SK-N-SH treated with all-trans-retinoic acid at 6 μM for 48 hours (cell line): Measurements from ENCODE around the gene PAK5.

Source experiments
- ATAC-seq: fragments of 200-7000 bp; cut with Tn5 transposase; 3 replicates; pipeline ENCODE4 v1.9.1; 2020; ENCODE audit warnings: mild to moderate bottlenecking, moderate library complexity
- ARNTL ChIP-seq: fragments of 450-650 bp; formaldehyde crosslinking; IDR thresholded peaks from 2 replicates; pipeline ENCODE4 v1.5.0; 2020; ENCODE audit warnings: low read depth, mild to moderate bottlenecking, moderate library complexity, borderline replicate concordance
- BACH2 ChIP-seq: fragments of 250-450 bp; sonication (Bioruptor Pico); IDR thresholded peaks from 2 replicates; pipeline ENCODE4 v1.9.0; 2021; ENCODE audit warnings: mild to moderate bottlenecking, borderline replicate concordance
- CSDC2 ChIP-seq: fragments of 250-450 bp; sonication (Bioruptor Pico); IDR thresholded peaks from 2 replicates; pipeline ENCODE4 v1.5.0; 2020; ENCODE audit warnings: mild to moderate bottlenecking, moderate library complexity
- ESRRG ChIP-seq: fragments of 250-450 bp; sonication (Bioruptor Pico); IDR thresholded peaks from 2 replicates; pipeline ENCODE4 v1.6.1; 2021; ENCODE audit warnings: mild to moderate bottlenecking
- GLIS3 ChIP-seq: fragments of 250-450 bp; sonication (Bioruptor Pico); IDR thresholded peaks from 2 replicates; pipeline ENCODE4 v1.5.0; 2020; ENCODE audit warnings: mild to moderate bottlenecking, moderate library complexity
- ISL1 ChIP-seq: fragments of 250-450 bp; sonication (Bioruptor Pico); IDR thresholded peaks from 2 replicates; pipeline ENCODE4 v2.1.2; 2022; ENCODE audit warnings: mild to moderate bottlenecking, moderate library complexity
- OSR1 ChIP-seq: fragments of 250-450 bp; sonication (Bioruptor Pico); IDR thresholded peaks from 2 replicates; pipeline ENCODE4 v1.8.0; 2022; ENCODE audit warnings: moderate library complexity, mild to moderate bottlenecking, inconsistent platforms
- PPARA ChIP-seq: fragments of 250-450 bp; sonication (Bioruptor Pico); IDR thresholded peaks from 2 replicates; pipeline ENCODE4 v1.5.0; 2020; ENCODE audit warnings: mild to moderate bottlenecking, borderline replicate concordance
- RARB ChIP-seq: fragments of 250-450 bp; sonication (Bioruptor Pico); IDR thresholded peaks from 2 replicates; pipeline ENCODE4 v1.8.0; 2021; ENCODE audit warnings: mild to moderate bottlenecking, moderate library complexity
- SNAI2 ChIP-seq: fragments of 250-450 bp; sonication (Bioruptor Pico); IDR thresholded peaks from 2 replicates; pipeline ENCODE4 v1.5.0; 2020; ENCODE audit warnings: mild to moderate bottlenecking, moderate library complexity
- TCF4 ChIP-seq: fragments of 250-450 bp; sonication (Bioruptor Pico); IDR thresholded peaks from 2 replicates; pipeline ENCODE4 v1.8.0; 2021; ENCODE audit warnings: mild to moderate bottlenecking, moderate library complexity, borderline replicate concordance
- TOX ChIP-seq: fragments of 250-450 bp; sonication (Bioruptor Pico); IDR thresholded peaks from 2 replicates; pipeline ENCODE4 v1.8.0; 2021; ENCODE audit warnings: mild to moderate bottlenecking, moderate library complexity, borderline replicate concordance
- ZC3H10 ChIP-seq: fragments of 250-450 bp; sonication (Bioruptor Pico); IDR thresholded peaks from 2 replicates; pipeline ENCODE4 v1.5.1; 2021; ENCODE audit warnings: mild to moderate bottlenecking, moderate library complexity
- ZFP3 ChIP-seq: fragments of 250-450 bp; sonication (Bioruptor Pico); IDR thresholded peaks from 2 replicates; pipeline ENCODE4 v1.5.0; 2020; ENCODE audit warnings: mild to moderate bottlenecking, moderate library complexity
- ZFP30 ChIP-seq: fragments of 450-650 bp; formaldehyde crosslinking; IDR thresholded peaks from 2 replicates; pipeline ENCODE4 v1.5.0; 2022; ENCODE audit warnings: mild to moderate bottlenecking, moderate library complexity
- ZNF565 ChIP-seq: fragments of 450-650 bp; formaldehyde crosslinking; conservative IDR thresholded peaks from 2 replicates; pipeline ENCODE4 v1.5.0; 2020; ENCODE audit warnings: low read depth, mild to moderate bottlenecking, moderate library complexity
- ZNF70 ChIP-seq: fragments of 450-650 bp; formaldehyde crosslinking; IDR thresholded peaks from 2 replicates; pipeline ENCODE4 v1.5.0; 2020; ENCODE audit warnings: mild to moderate bottlenecking, moderate library complexity
- ZNF8 ChIP-seq: fragments of 450-650 bp; formaldehyde crosslinking; IDR thresholded peaks from 2 replicates; pipeline ENCODE4 v1.5.0; 2020; ENCODE audit warnings: mild to moderate bottlenecking, moderate library complexity
- TF ChIP-seq, protein P1 (sequence below): fragments of 250-450 bp; sonication (Bioruptor Pico); IDR thresholded peaks from 2 replicates; pipeline ENCODE4 v1.5.0; 2020; ENCODE audit warnings: mild to moderate bottlenecking, moderate library complexity
- TF ChIP-seq, protein P2 (sequence below): fragments of 250-450 bp; sonication (Bioruptor Pico); IDR thresholded peaks from 2 replicates; pipeline ENCODE4 v1.8.0; 2021; ENCODE audit warnings: low read depth, mild to moderate bottlenecking, moderate library complexity, borderline replicate concordance
- TF ChIP-seq, protein P3 (sequence below): fragments of 250-450 bp; sonication (Bioruptor Pico); IDR thresholded peaks from 2 replicates; pipeline ENCODE4 v1.5.1; 2021; ENCODE audit warnings: mild to moderate bottlenecking, moderate library complexity
- TF ChIP-seq, protein P4 (sequence below): fragments of 250-450 bp; sonication (Bioruptor Pico); IDR thresholded peaks from 2 replicates; pipeline ENCODE4 v1.8.0; 2020; ENCODE audit warnings: mild to moderate bottlenecking, moderate library complexity, borderline replicate concordance
- TF ChIP-seq, protein P5 (sequence below): fragments of 250-450 bp; sonication (Bioruptor Pico); IDR thresholded peaks from 2 replicates; pipeline ENCODE4 v1.5.1; 2020; ENCODE audit warnings: low read depth, mild to moderate bottlenecking, moderate library complexity

Gene PAK5

DNA sequence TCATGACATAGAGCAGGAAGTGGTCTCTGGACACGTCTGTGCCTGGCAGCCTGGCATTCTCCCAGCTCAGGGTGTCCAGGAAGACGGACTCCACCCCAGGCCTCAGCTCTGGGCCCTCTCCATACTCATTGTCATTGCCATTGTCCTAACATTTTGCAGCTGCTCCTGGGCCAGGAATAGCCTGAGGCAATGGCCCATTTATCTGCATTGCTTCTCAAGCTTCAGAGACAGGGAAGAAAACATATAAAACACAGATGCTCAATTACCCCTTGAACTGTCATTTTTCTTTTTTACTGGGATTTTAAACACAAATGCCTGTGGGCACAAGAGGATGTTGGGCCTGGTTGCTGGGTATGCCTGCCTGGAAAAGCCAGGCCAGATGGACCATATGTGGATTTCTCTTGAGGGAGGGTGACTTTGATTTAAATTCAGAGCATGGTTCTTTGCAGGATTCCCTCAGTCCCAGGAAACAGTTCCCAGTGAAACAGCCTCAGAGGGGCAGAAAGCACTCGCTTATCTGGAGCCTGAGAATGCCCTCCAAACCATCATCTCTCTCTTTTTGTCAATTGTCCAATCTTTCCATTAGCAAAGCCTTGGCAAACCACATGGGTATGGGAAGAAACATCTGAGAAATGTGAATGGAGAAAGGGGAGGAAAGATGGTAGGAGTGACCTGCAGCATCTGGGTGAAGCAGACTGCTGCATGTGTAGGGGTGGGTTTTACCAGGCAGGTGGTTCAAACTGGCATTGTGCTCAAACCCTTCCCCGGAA is 306.6 kb downstream of the PAK5 start:
- no peak for TF ChIP-seq CSDC2 (CRISPR knock-in tag)
- TF ChIP-seq, protein P1, sequence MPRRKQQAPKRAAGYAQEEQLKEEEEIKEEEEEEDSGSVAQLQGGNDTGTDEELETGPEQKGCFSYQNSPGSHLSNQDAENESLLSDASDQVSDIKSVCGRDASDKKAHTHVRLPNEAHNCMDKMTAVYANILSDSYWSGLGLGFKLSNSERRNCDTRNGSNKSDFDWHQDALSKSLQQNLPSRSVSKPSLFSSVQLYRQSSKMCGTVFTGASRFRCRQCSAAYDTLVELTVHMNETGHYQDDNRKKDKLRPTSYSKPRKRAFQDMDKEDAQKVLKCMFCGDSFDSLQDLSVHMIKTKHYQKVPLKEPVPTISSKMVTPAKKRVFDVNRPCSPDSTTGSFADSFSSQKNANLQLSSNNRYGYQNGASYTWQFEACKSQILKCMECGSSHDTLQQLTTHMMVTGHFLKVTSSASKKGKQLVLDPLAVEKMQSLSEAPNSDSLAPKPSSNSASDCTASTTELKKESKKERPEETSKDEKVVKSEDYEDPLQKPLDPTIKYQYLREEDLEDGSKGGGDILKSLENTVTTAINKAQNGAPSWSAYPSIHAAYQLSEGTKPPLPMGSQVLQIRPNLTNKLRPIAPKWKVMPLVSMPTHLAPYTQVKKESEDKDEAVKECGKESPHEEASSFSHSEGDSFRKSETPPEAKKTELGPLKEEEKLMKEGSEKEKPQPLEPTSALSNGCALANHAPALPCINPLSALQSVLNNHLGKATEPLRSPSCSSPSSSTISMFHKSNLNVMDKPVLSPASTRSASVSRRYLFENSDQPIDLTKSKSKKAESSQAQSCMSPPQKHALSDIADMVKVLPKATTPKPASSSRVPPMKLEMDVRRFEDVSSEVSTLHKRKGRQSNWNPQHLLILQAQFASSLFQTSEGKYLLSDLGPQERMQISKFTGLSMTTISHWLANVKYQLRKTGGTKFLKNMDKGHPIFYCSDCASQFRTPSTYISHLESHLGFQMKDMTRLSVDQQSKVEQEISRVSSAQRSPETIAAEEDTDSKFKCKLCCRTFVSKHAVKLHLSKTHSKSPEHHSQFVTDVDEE (CRISPR knock-in tag), result peak; percentile 94
- peak; percentile 96 for TF ChIP-seq TCF4 (CRISPR knock-in tag)
- peak; percentile 40 for TF ChIP-seq ZNF8 (CRISPR knock-in tag)
- TF ChIP-seq OSR1 (CRISPR knock-in tag), result no peak
- TF ChIP-seq, protein P2, sequence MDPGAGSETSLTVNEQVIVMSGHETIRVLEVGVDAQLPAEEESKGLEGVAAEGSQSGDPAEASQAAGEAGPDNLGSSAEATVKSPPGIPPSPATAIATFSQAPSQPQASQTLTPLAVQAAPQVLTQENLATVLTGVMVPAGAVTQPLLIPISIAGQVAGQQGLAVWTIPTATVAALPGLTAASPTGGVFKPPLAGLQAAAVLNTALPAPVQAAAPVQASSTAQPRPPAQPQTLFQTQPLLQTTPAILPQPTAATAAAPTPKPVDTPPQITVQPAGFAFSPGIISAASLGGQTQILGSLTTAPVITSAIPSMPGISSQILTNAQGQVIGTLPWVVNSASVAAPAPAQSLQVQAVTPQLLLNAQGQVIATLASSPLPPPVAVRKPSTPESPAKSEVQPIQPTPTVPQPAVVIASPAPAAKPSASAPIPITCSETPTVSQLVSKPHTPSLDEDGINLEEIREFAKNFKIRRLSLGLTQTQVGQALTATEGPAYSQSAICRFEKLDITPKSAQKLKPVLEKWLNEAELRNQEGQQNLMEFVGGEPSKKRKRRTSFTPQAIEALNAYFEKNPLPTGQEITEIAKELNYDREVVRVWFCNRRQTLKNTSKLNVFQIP (CRISPR knock-in tag), result no peak
- no peak for TF ChIP-seq ARNTL (CRISPR knock-in tag)
- TF ChIP-seq, protein P3, sequence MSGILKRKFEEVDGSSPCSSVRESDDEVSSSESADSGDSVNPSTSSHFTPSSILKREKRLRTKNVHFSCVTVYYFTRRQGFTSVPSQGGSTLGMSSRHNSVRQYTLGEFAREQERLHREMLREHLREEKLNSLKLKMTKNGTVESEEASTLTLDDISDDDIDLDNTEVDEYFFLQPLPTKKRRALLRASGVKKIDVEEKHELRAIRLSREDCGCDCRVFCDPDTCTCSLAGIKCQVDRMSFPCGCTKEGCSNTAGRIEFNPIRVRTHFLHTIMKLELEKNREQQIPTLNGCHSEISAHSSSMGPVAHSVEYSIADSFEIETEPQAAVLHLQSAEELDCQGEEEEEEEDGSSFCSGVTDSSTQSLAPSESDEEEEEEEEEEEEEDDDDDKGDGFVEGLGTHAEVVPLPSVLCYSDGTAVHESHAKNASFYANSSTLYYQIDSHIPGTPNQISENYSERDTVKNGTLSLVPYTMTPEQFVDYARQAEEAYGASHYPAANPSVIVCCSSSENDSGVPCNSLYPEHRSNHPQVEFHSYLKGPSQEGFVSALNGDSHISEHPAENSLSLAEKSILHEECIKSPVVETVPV (CRISPR knock-in tag), result peak; percentile 10; the same call in 1 of the 2 replicates
- no peak for TF ChIP-seq ZFP3 (CRISPR knock-in tag)
- TF ChIP-seq, protein P4, sequence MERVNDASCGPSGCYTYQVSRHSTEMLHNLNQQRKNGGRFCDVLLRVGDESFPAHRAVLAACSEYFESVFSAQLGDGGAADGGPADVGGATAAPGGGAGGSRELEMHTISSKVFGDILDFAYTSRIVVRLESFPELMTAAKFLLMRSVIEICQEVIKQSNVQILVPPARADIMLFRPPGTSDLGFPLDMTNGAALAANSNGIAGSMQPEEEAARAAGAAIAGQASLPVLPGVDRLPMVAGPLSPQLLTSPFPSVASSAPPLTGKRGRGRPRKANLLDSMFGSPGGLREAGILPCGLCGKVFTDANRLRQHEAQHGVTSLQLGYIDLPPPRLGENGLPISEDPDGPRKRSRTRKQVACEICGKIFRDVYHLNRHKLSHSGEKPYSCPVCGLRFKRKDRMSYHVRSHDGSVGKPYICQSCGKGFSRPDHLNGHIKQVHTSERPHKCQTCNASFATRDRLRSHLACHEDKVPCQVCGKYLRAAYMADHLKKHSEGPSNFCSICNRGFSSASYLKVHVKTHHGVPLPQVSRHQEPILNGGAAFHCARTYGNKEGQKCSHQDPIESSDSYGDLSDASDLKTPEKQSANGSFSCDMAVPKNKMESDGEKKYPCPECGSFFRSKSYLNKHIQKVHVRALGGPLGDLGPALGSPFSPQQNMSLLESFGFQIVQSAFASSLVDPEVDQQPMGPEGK (CRISPR knock-in tag), result no peak
- TF ChIP-seq ZNF70 (CRISPR knock-in tag), result no peak
- TF ChIP-seq BACH2 (CRISPR knock-in tag), result no peak
- TF ChIP-seq ESRRG (CRISPR knock-in tag), result no peak
- peak; percentile 43; the same call in 1 of the 2 replicates for TF ChIP-seq ISL1
- no peak for TF ChIP-seq ZC3H10 (CRISPR knock-in tag)
- TF ChIP-seq, protein P5, sequence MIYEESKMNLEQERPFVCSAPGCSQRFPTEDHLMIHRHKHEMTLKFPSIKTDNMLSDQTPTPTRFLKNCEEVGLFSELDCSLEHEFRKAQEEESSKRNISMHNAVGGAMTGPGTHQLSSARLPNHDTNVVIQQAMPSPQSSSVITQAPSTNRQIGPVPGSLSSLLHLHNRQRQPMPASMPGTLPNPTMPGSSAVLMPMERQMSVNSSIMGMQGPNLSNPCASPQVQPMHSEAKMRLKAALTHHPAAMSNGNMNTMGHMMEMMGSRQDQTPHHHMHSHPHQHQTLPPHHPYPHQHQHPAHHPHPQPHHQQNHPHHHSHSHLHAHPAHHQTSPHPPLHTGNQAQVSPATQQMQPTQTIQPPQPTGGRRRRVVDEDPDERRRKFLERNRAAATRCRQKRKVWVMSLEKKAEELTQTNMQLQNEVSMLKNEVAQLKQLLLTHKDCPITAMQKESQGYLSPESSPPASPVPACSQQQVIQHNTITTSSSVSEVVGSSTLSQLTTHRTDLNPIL (CRISPR knock-in tag), result no peak
- 0 out of 2 replicates have a peak, but pooled peaks have one; percentile 46 for TF ChIP-seq GLIS3
- TF ChIP-seq TOX (CRISPR knock-in tag), result no peak
- no peak for TF ChIP-seq SNAI2 (CRISPR knock-in tag)
- no peak for TF ChIP-seq RARB (CRISPR knock-in tag)
- TF ChIP-seq ZFP30, result no peak
- no peak for TF ChIP-seq ZNF565 (CRISPR knock-in tag)
- TF ChIP-seq PPARA (CRISPR knock-in tag), result peak; percentile 39; the same call in 1 of the 2 replicates
- TF ChIP-seq, all 23 proteins: peak for 7
- ATAC-seq, result peak; percentile 83

DNA sequence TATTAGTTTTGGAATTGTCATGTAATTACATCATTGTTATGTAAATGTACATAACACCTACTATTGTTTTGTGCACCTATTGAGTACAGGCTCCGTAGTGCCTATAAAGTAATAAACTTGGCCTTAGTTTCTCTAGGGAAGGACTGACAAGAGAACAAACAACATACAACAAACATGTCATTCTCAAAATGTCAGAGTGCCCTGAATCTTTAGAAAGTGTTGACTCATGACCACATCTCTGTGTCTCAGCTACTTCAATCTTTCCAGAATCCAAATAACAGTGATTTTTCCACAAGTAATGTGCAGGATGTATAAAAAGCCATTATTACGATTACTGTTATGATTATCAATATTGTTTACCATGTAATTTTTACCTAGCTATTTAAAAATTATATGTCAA is 307.3 kb downstream of the PAK5 start:
- no peak for TF ChIP-seq ZNF70 (CRISPR knock-in tag)
- TF ChIP-seq PPARA (CRISPR knock-in tag), result no peak
- TF ChIP-seq ZC3H10 (CRISPR knock-in tag), result no peak
- TF ChIP-seq, protein P5 (CRISPR knock-in tag), result no peak
- no peak for TF ChIP-seq BACH2 (CRISPR knock-in tag)
- TF ChIP-seq ZNF8 (CRISPR knock-in tag), result no peak
- no peak for TF ChIP-seq ZNF565 (CRISPR knock-in tag)
- TF ChIP-seq ISL1, result no peak
- no peak for TF ChIP-seq CSDC2 (CRISPR knock-in tag)
- TF ChIP-seq, protein P2 (CRISPR knock-in tag), result no peak
- no peak for TF ChIP-seq ESRRG (CRISPR knock-in tag)
- ATAC-seq, result peak; percentile 34
